Measurements from ENCODE around the gene SERF2. TPM values are rescaled to one million over a fixed set of nuclear protein-coding genes. Genes with fewer than 3 reads are reported as not detected.
A peak's percentile ranks its signal among the peaks of the same experiment; 100 is the strongest.

Gene SERF2
- total and polyA plus RNA-seq, 2 experiments from 2014 or later = 996 to 3,311 TPM

GRCh38 chr15:43769584-43770228 is 22.4 kb upstream of the SERF2 start:
- 51 to 52% methylated on average over 5 of the region's 5 CpGs for WGBS, 2 experiments (ENCODE audit: low coverage in 1 of 2, low lambda C conversion rate in 2 of 2, missing lambda C conversion rate in 2 of 2)
- H2AFZ ChIP-seq = no peak overlapping the region
- no peak overlapping the region for H3K4me3 ChIP-seq
- H3F3A ChIP-seq (ENCODE audit: insufficient read depth) = peaks cover 69% of the 10 kb centered on the region
- DNase-seq = peak; percentile 81
- no peaks in the 10 kb centered on the region for H4K20me1 ChIP-seq (ENCODE audit: insufficient read depth)
- H3K4me1 ChIP-seq (ENCODE audit: insufficient read depth) = no peaks in the 10 kb centered on the region
- H3K9ac ChIP-seq = no peak overlapping the region
- 0 out of 2 replicates have a peak, but pooled peaks cover 5% of the 10 kb centered on the region for H3K79me2 ChIP-seq (ENCODE audit: insufficient read depth)
- no peaks in the 10 kb centered on the region for H3K9me2 ChIP-seq (ENCODE audit: insufficient read depth)
- H3K4me2 ChIP-seq (ENCODE audit: unreplicated experiment) = no peak overlapping the region
- H3K27me3 ChIP-seq (replicated peaks; ENCODE audit: insufficient read depth) = no peaks in the 10 kb centered on the region
- no peak overlapping the region for H3K27ac ChIP-seq
- peaks cover 74% of the 10 kb centered on the region for H3K36me3 ChIP-seq (ENCODE audit: low read depth)
- no peak for TF ChIP-seq EZH2 (IDR thresholded peaks at IDR 0.05; ENCODE audit: insufficient read depth, poor library complexity, severe bottlenecking)
- no peak for TF ChIP-seq EZH2phosphoT487 (IDR thresholded peaks at IDR 0.05; ENCODE audit: insufficient read depth, low read depth)
- in situ Hi-C loops (cut with MboI) = no loop called here
- no peaks in the 10 kb centered on the region for H3K9me3 ChIP-seq (ENCODE audit: low read depth)

DNA sequence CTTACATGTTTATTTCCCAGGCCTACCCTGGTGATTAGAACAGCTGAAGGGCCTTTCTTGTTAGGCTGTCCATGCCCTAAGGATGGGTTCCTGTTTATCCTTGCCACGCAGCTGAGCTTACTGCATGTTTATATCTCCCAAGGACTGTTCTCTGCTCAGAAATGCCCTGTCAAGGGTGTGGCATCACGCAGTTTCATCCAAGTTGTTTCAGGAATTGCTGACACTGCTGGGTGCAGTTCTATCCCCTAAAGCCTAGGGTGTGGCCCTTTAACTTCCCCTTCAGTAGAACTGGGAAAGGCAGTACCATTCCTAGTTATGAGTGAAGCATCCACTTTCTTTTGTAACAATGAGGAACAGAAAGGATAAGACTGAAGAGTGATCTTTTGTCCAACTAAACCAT is 20.3 kb upstream of the SERF2 start:
- Histone ChIP-seq H3K9ac (no peak overlapping the region), H3K79me2 (ENCODE audit: insufficient read depth) (no peaks in the 10 kb centered on the region), H3K9me2 (ENCODE audit: insufficient read depth) (no peaks in the 10 kb centered on the region), H3K36me3 (ENCODE audit: low read depth) (peaks cover 55% of the 10 kb centered on the region), H3K9me3 (ENCODE audit: low read depth) (no peaks in the 10 kb centered on the region), H2AFZ (no peak overlapping the region), H3K27me3 (replicated peaks; ENCODE audit: insufficient read depth) (no peaks in the 10 kb centered on the region), H3K27ac (no peak overlapping the region), H3K4me2 (ENCODE audit: unreplicated experiment) (no peak overlapping the region), H4K20me1 (ENCODE audit: insufficient read depth) (no peaks in the 10 kb centered on the region), H3K4me1 (ENCODE audit: insufficient read depth) (no peaks in the 10 kb centered on the region), H3F3A (ENCODE audit: insufficient read depth) (peaks cover 67% of the 10 kb centered on the region), H3K4me3 (no peak overlapping the region)
- no peak for DNase-seq
- WGBS, 2 experiments (ENCODE audit: low coverage in 1 of 2, low lambda C conversion rate in 2 of 2, missing lambda C conversion rate in 2 of 2) = 36 to 42% methylated on average over 2 of the region's 2 CpGs
- in situ Hi-C loops (cut with MboI) = no loop called here
- TF ChIP-seq EZH2 (IDR thresholded peaks at IDR 0.05; ENCODE audit: insufficient read depth, poor library complexity, severe bottlenecking) (no peak), EZH2phosphoT487 (IDR thresholded peaks at IDR 0.05; ENCODE audit: insufficient read depth, low read depth) (no peak)

- Histone ChIP-seq H3K9ac (no peak overlapping the region), H3K36me3 (ENCODE audit: low read depth) (peaks cover 49% of the 10 kb centered on the region), H3K27me3 (replicated peaks; ENCODE audit: insufficient read depth) (no peaks in the 10 kb centered on the region), H3K4me1 (ENCODE audit: insufficient read depth) (peaks cover 1% of the 10 kb centered on the region; the same call in 1 of the 2 replicates), H2AFZ (no peak overlapping the region), H3K9me2 (ENCODE audit: insufficient read depth) (no peaks in the 10 kb centered on the region), H3K79me2 (ENCODE audit: insufficient read depth) (no peaks in the 10 kb centered on the region), H3K9me3 (ENCODE audit: low read depth) (no peaks in the 10 kb centered on the region), H3F3A (ENCODE audit: insufficient read depth) (peaks cover 73% of the 10 kb centered on the region), H3K27ac (no peak overlapping the region), H4K20me1 (ENCODE audit: insufficient read depth) (no peaks in the 10 kb centered on the region), H3K4me2 (ENCODE audit: unreplicated experiment) (no peak overlapping the region), H3K4me3 (no peak overlapping the region)
- no peak for TF ChIP-seq EZH2phosphoT487 (IDR thresholded peaks at IDR 0.05; ENCODE audit: insufficient read depth, low read depth)
- no peak for TF ChIP-seq EZH2 (IDR thresholded peaks at IDR 0.05; ENCODE audit: insufficient read depth, poor library complexity, severe bottlenecking)
- in situ Hi-C loops (cut with MboI) = no loop called here
- DNase-seq = no peak
Observed at GRCh38 chr15:43772624-43773023, 19.5 kb upstream of the SERF2 start.

- H3F3A ChIP-seq (ENCODE audit: insufficient read depth) = peaks cover 71% of the 10 kb centered on the region
- no peak overlapping the region for H3K4me2 ChIP-seq (ENCODE audit: unreplicated experiment)
- H3K36me3 ChIP-seq (ENCODE audit: low read depth) = peaks cover 38% of the 10 kb centered on the region
- in situ Hi-C loops (cut with MboI) = no loop called here
- peaks cover 7% of the 10 kb centered on the region; the same call in 1 of the 2 replicates for H3K4me1 ChIP-seq (ENCODE audit: insufficient read depth)
- TF ChIP-seq EZH2phosphoT487 (IDR thresholded peaks at IDR 0.05; ENCODE audit: insufficient read depth, low read depth) (no peak), EZH2 (IDR thresholded peaks at IDR 0.05; ENCODE audit: insufficient read depth, poor library complexity, severe bottlenecking) (no peak)
- no peaks in the 10 kb centered on the region for H3K9me2 ChIP-seq (ENCODE audit: insufficient read depth)
- no peak overlapping the region for H3K27ac ChIP-seq
- DNase-seq = no peak
- no peaks in the 10 kb centered on the region for H3K79me2 ChIP-seq (ENCODE audit: insufficient read depth)
- H3K9ac ChIP-seq = no peak overlapping the region
- no peak overlapping the region for H3K4me3 ChIP-seq
- WGBS, 2 experiments (ENCODE audit: low coverage in 1 of 2, low lambda C conversion rate in 2 of 2, missing lambda C conversion rate in 2 of 2) = 71 to 78% methylated on average over 4 of the region's 4 CpGs
- no peak overlapping the region for H2AFZ ChIP-seq
- H3K9me3 ChIP-seq (ENCODE audit: low read depth) = no peaks in the 10 kb centered on the region
- H3K27me3 ChIP-seq (replicated peaks; ENCODE audit: insufficient read depth) = no peaks in the 10 kb centered on the region
- no peaks in the 10 kb centered on the region for H4K20me1 ChIP-seq (ENCODE audit: insufficient read depth)
Observed at GRCh38 chr15:43774062-43774461, 18.1 kb upstream of the SERF2 start.

All from GM23248 (cell line).